Right lobe of liver (tissue), 4 donors: Measurements from ENCODE around the gene THADA.

Experiments used
- POLR2A ChIP-seq: fragments of 450-650 bp; IDR thresholded peaks from one replicate; pipeline ENCODE4 v1.6.1; 2017; ENCODE audit warnings: antibody characterized with exemption, mild to moderate bottlenecking
- TF ChIP-seq, protein P1 (sequence below), 4 donors: fragments of 200-600 bp in 3 of 4; fragments of 450-650 bp in 1 of 4; IDR thresholded peaks; one replicate each; pipeline versions ENCODE4 v1.5.1 to v1.8.0; 2016 to 2022; ENCODE audit warnings: antibody characterized with exemption in 4 of 4, mild to moderate bottlenecking in 2 of 4
- donor health status: DM: no; HTN: no; CAD: no.
- donor health status: DM: no; HTN: no; CAD: no.
- donor health status: DM: no; HTN: yes; CAD: no.

DNA sequence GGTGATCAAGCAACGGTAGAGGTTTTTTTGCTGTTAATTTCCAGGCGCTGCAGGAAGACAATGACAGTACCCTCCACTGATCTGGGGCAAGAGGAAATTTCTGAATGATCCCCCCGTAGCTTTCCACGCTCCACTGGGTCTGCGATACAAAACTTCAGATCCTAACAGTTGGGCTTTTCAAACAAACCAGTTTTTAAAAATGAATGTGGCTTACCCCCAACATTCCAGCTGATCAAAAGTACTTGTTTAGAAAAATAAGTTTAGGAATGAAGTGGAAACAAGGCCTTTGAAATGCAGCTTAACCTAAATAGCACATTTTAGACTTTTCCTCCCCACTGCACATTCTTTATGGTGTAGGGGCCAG lies 375.1 kb downstream of the THADA start:
- TF ChIP-seq, protein P1, sequence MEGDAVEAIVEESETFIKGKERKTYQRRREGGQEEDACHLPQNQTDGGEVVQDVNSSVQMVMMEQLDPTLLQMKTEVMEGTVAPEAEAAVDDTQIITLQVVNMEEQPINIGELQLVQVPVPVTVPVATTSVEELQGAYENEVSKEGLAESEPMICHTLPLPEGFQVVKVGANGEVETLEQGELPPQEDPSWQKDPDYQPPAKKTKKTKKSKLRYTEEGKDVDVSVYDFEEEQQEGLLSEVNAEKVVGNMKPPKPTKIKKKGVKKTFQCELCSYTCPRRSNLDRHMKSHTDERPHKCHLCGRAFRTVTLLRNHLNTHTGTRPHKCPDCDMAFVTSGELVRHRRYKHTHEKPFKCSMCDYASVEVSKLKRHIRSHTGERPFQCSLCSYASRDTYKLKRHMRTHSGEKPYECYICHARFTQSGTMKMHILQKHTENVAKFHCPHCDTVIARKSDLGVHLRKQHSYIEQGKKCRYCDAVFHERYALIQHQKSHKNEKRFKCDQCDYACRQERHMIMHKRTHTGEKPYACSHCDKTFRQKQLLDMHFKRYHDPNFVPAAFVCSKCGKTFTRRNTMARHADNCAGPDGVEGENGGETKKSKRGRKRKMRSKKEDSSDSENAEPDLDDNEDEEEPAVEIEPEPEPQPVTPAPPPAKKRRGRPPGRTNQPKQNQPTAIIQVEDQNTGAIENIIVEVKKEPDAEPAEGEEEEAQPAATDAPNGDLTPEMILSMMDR (IDR thresholded peaks at IDR 0.05) = no peak
- no peak for TF ChIP-seq POLR2A
